Measurements from ENCODE around the gene TBX2. TPM values are rescaled to one million over a fixed set of nuclear protein-coding genes. Genes with fewer than 3 reads are reported as not detected.
A peak's percentile ranks its signal among the peaks of the same experiment; 100 is the strongest.

Gene TBX2
- total RNA-seq, 1 donor from 2014 or later: 0.23 TPM

GRCh38 chr17:61387511-61388305, 11.9 kb upstream of the TBX2 start:
- no peak for DNase-seq (ENCODE audit: low spot score)
- H3K9me3 Mint-ChIP-seq (ENCODE audit: unreplicated experiment): no peaks in the 10 kb centered on the region
- peaks cover 6% of the 10 kb centered on the region for H3K27me3 Mint-ChIP-seq (ENCODE audit: unreplicated experiment)
- H3K27ac Mint-ChIP-seq (ENCODE audit: unreplicated experiment): no peak overlapping the region
- peaks cover 7% of the 10 kb centered on the region for H3K4me1 Mint-ChIP-seq (ENCODE audit: unreplicated experiment)
- TF ChIP-seq, protein P1, sequence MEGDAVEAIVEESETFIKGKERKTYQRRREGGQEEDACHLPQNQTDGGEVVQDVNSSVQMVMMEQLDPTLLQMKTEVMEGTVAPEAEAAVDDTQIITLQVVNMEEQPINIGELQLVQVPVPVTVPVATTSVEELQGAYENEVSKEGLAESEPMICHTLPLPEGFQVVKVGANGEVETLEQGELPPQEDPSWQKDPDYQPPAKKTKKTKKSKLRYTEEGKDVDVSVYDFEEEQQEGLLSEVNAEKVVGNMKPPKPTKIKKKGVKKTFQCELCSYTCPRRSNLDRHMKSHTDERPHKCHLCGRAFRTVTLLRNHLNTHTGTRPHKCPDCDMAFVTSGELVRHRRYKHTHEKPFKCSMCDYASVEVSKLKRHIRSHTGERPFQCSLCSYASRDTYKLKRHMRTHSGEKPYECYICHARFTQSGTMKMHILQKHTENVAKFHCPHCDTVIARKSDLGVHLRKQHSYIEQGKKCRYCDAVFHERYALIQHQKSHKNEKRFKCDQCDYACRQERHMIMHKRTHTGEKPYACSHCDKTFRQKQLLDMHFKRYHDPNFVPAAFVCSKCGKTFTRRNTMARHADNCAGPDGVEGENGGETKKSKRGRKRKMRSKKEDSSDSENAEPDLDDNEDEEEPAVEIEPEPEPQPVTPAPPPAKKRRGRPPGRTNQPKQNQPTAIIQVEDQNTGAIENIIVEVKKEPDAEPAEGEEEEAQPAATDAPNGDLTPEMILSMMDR (IDR thresholded peaks at IDR 0.05; ENCODE audit: unreplicated experiment): no peak
- H3K4me3 Mint-ChIP-seq (ENCODE audit: unreplicated experiment): no peak overlapping the region
- H3K36me3 Mint-ChIP-seq (ENCODE audit: low read depth, unreplicated experiment): peaks cover 5% of the 10 kb centered on the region

DNA sequence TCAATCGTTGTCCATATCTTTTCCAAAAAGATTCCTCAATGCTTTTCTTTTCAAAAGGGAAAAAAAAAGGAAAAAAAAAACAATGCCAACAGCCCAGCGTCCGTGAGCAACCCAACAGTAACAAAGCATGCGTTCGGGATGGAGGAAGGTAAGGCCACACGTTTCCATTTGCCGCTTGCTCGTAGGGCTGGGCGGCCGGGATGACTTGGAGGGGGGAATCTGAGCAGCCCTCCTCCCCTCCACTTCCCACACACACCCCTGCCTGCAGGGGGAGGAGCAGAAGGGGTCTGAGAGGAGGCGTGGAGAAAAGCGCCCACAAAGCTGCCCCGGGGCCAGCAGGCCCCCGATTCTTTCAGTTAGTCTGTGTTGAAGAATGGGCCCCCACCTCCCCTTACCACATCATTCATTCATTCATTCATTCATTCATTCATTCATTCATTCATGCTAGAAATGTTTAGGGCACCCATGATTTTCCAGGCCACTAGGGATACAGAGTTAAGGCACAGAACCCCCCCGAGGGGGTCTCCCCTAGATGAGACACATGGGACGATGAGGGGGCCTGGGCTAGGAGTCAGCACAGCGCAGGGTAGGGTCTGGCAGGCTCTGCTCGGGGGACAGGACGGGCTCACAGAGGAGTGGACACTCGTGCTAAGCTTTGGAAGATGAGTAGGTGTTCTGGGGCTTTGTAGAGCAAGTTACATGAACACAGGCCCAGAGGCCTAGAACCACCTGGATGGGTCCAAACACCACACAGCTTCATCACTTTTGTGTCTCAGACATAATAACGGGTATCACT, 10.9 kb upstream of the TBX2 start:
- Mint-ChIP-seq H3K27ac (ENCODE audit: unreplicated experiment) (no peak overlapping the region), H3K4me3 (ENCODE audit: unreplicated experiment) (peak overlapping the region; percentile 49), H3K36me3 (ENCODE audit: low read depth, unreplicated experiment) (peaks cover 8% of the 10 kb centered on the region), H3K9me3 (ENCODE audit: unreplicated experiment) (no peaks in the 10 kb centered on the region), H3K27me3 (ENCODE audit: unreplicated experiment) (peaks cover 11% of the 10 kb centered on the region), H3K4me1 (ENCODE audit: unreplicated experiment) (peaks cover 11% of the 10 kb centered on the region)
- no peak for DNase-seq (ENCODE audit: low spot score)
- TF ChIP-seq, protein P1 (IDR thresholded peaks at IDR 0.05; ENCODE audit: unreplicated experiment): no peak

- TF ChIP-seq, protein P1 (IDR thresholded peaks at IDR 0.05; ENCODE audit: unreplicated experiment): peak; percentile 68
- Mint-ChIP-seq H3K4me1 (ENCODE audit: unreplicated experiment) (peaks cover 11% of the 10 kb centered on the region), H3K27me3 (ENCODE audit: unreplicated experiment) (peaks cover 15% of the 10 kb centered on the region), H3K27ac (ENCODE audit: unreplicated experiment) (no peak overlapping the region), H3K36me3 (ENCODE audit: low read depth, unreplicated experiment) (peaks cover 13% of the 10 kb centered on the region), H3K9me3 (ENCODE audit: unreplicated experiment) (no peaks in the 10 kb centered on the region), H3K4me3 (ENCODE audit: unreplicated experiment) (no peak overlapping the region)
- peak; percentile 84 for DNase-seq (ENCODE audit: low spot score)
Observed at GRCh38 chr17:61389670-61390478, 9.8 kb upstream of the TBX2 start.

GRCh38 chr17:61390479-61390791, 9.2 kb upstream of the TBX2 start:
- Mint-ChIP-seq H3K9me3 (ENCODE audit: unreplicated experiment) (no peaks in the 10 kb centered on the region), H3K27ac (ENCODE audit: unreplicated experiment) (no peak overlapping the region), H3K4me3 (ENCODE audit: unreplicated experiment) (no peak overlapping the region), H3K27me3 (ENCODE audit: unreplicated experiment) (peaks cover 19% of the 10 kb centered on the region), H3K4me1 (ENCODE audit: unreplicated experiment) (peaks cover 10% of the 10 kb centered on the region), H3K36me3 (ENCODE audit: low read depth, unreplicated experiment) (peaks cover 16% of the 10 kb centered on the region)
- TF ChIP-seq, protein P1 (IDR thresholded peaks at IDR 0.05; ENCODE audit: unreplicated experiment): no peak
- DNase-seq (ENCODE audit: low spot score): no peak
